Coronary artery (tissue), 2 donors: ENCODE measurements around the gene PDLIM4.

Experiments used
- DNase-seq: peaks from one replicate; pipeline ENCODE4 v3.0.0-alpha.2; 2017; ENCODE audit warnings: low spot score
- H3K27ac ChIP-seq, 2 donors: fragments of 200-600 bp; sonication (generic); one replicate each; pipeline ENCODE4 v1.5.1; 2016 to 2019
- H3K4me3 ChIP-seq: fragments of 200-600 bp; sonication (generic); 2 replicates; pipeline ENCODE4 v1.5.1; 2016; ENCODE audit warnings: mild to moderate bottlenecking, moderate library complexity
- TF ChIP-seq, protein P1 (sequence below): fragments of 200-600 bp; sonication (generic); IDR thresholded peaks from one replicate; pipeline ENCODE4 v1.5.1; 2019; ENCODE audit warnings: antibody characterized with exemption

PDLIM4 gene

GRCh38 chr5:132238901-132239500 is 18.5 kb upstream of the PDLIM4 start:
- TF ChIP-seq, protein P1, sequence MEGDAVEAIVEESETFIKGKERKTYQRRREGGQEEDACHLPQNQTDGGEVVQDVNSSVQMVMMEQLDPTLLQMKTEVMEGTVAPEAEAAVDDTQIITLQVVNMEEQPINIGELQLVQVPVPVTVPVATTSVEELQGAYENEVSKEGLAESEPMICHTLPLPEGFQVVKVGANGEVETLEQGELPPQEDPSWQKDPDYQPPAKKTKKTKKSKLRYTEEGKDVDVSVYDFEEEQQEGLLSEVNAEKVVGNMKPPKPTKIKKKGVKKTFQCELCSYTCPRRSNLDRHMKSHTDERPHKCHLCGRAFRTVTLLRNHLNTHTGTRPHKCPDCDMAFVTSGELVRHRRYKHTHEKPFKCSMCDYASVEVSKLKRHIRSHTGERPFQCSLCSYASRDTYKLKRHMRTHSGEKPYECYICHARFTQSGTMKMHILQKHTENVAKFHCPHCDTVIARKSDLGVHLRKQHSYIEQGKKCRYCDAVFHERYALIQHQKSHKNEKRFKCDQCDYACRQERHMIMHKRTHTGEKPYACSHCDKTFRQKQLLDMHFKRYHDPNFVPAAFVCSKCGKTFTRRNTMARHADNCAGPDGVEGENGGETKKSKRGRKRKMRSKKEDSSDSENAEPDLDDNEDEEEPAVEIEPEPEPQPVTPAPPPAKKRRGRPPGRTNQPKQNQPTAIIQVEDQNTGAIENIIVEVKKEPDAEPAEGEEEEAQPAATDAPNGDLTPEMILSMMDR: no peak
- Histone ChIP-seq H3K27ac (no peak overlapping the region), H3K4me3 (no peak overlapping the region)
- DNase-seq: no peak

GRCh38 chr5:132239776-132240175 is 17.7 kb upstream of the PDLIM4 start:
- peak; percentile 52 for DNase-seq
- no peak overlapping the region for H3K4me3 ChIP-seq
- TF ChIP-seq, protein P1: no peak

DNA sequence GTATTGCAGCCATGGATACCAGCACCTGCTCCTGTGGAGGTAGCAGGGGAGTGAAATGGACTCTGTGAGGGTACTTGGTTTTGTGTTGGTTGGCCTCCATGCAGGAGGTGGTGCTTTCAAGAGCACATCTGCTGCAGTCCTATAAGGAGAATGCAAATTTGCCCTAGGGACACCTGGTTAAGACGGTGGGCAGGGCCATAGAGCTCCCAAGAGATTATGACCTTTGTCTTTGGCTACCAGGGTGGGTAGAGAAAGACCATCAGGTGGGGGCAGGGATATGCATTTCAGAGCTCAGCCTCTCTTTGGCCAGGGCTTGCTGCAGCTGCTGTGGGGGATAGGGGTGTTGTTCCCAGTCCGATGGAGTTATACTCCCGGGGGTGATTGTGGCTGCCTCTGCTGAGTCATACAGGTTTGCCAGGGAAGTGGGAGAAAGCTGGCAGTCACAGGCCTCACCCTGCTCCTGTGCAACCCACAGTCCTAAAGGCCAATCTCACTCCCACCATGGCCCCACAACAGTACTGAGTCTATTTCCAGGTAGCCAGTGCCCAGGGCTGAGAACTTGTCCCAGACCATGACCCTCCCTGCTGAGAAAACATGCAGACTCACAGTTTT is 14.0 kb upstream of the PDLIM4 start:
- no peak overlapping the region for H3K4me3 ChIP-seq
- peak; percentile 40 for DNase-seq
- TF ChIP-seq, protein P1: no peak

More at GRCh38 chr5:132239776-132240175, 17.7 kb upstream of the PDLIM4 start:
- no peak overlapping the region for H3K27ac ChIP-seq

GRCh38 chr5:132245593-132245992 is 11.9 kb upstream of the PDLIM4 start:
- TF ChIP-seq, protein P1: no peak
- DNase-seq: no peak
- no peak overlapping the region for H3K27ac ChIP-seq
- no peak overlapping the region for H3K4me3 ChIP-seq

More for the DNA sequence above, 14.0 kb upstream of the PDLIM4 start:
- no peak overlapping the region for H3K27ac ChIP-seq

DNA sequence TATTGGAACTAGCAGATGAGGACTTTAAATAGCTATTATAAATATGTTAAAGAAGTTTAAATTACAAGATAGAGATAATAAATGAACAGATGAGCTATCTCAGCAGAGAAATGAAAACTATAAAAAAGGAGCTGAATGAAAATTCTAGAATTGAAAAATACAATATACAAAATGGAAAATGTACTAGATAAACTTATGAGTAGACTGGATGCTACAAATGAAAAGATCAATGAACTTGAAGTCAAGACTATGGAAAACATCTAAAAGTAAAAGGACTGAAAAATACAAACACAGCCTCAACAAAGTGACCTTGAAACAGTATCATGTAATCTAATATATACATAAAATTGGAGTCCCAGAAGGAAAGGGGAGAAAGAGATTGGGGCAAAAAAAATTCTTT is 10.7 kb upstream of the PDLIM4 start:
- H3K4me3 ChIP-seq: no peak overlapping the region
- no peak overlapping the region for H3K27ac ChIP-seq
- DNase-seq: no peak
- TF ChIP-seq, protein P1: no peak

DNA sequence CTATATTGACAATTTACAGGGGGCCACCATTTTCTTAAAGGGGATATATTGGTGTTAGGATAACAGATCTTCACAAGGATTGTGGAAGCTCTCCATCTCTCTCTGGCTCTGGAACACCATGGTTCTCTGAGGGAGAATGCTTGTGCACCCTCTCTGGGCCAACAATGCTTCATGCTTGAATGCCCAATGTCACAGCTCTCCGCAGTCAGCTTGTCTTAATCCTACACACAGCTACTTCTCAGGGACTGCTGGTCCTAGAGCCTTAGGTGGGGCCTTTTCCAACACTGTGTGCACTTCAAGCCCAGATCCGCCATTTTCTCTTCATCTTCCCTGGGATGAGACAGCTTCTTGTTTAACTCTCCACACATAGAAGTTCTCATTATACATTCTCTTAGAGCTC is 6.9 kb upstream of the PDLIM4 start:
- Histone ChIP-seq H3K27ac (no peak overlapping the region), H3K4me3 (no peak overlapping the region)
- DNase-seq: no peak
- TF ChIP-seq, protein P1: no peak

- H3K27ac ChIP-seq: no peak overlapping the region
- H3K4me3 ChIP-seq: no peak overlapping the region
- peak; percentile 72 for DNase-seq
- TF ChIP-seq, protein P1: no peak
These were observed 6.2 kb upstream of the PDLIM4 start for GRCh38 chr5:132251220-132251725.
